GM19043 (cell line): Measurements from ENCODE around the gene OR2T8.

Experiments used
- ATAC-seq: cut with Tn5 transposase; IDR thresholded peaks from one replicate; pipeline ENCODE4 v1.9.1; 2021; ENCODE audit warnings: low read depth; ENCODE audit not compliant: unreplicated experiment

The OR2T8 gene

GRCh38 chr1:247953408-247953807, 33.4 kb downstream of the OR2T8 start:
- no peak for ATAC-seq

- no peak for ATAC-seq
Measured at GRCh38 chr1:247961791-247962190, 41.7 kb downstream of the OR2T8 start.

GRCh38 chr1:247962911-247963588, 43.0 kb downstream of the OR2T8 start:
- no peak for ATAC-seq

GRCh38 chr1:247964933-247965332, 44.9 kb downstream of the OR2T8 start, which contains the start of gene OR2AK2:
OR2AK2 (plus strand) TSS chr1:247965233; CDS start chr1:247965377, 144 bp downstream.
- ATAC-seq, result no peak

GRCh38 chr1:247966532-247967204, 46.6 kb downstream of the OR2T8 start:
- ATAC-seq, result peak; percentile 80
